Astrocyte (in vitro differentiated cells and primary cell): ENCODE results near the gene TPPP2. TPM values are rescaled to one million over a fixed set of nuclear protein-coding genes. Genes with fewer than 3 reads are reported as not detected.

Source experiments
- DNase-seq: peaks from one replicate; pipeline ENCODE4 v3.0.0-alpha.2; 2010; ENCODE audit warnings: low read depth
- FAIRE-seq: peaks from 2 replicates; lab custom pipeline; 2011; peaks lifted over from hg19 to GRCh38; lab: Jason Lieb, UNC
- H2AFZ ChIP-seq: 2 replicates; pipeline ENCODE4 v1.6.0; 2012; ENCODE audit warnings: low read depth, low read length, inconsistent platforms
- H3K27ac ChIP-seq: 2 replicates; pipeline ENCODE4 v1.5.1; 2011; ENCODE audit warnings: low read depth, low read length, inconsistent platforms
- H3K27me3 ChIP-seq: 2 replicates; pipeline ENCODE4 v1.6.0; 2011; ENCODE audit warnings: low read length, inconsistent platforms; ENCODE audit not compliant: insufficient read depth
- H3K36me3 ChIP-seq: 2 replicates; pipeline ENCODE4 v1.5.1; 2011; ENCODE audit warnings: low read length, inconsistent platforms; ENCODE audit not compliant: insufficient read depth
- H3K4me1 ChIP-seq: 2 replicates; pipeline ENCODE4 v1.5.1; 2011; ENCODE audit warnings: low read length, inconsistent platforms; ENCODE audit not compliant: insufficient read depth
- H3K4me2 ChIP-seq: 2 replicates; pipeline ENCODE4 v1.6.0; 2012; ENCODE audit warnings: low read length, inconsistent platforms
- H3K4me3 ChIP-seq: 2 replicates; pipeline ENCODE4 v1.5.1; 2011; ENCODE audit warnings: low read depth, mild to moderate bottlenecking, low read length, inconsistent platforms; ENCODE audit not compliant: insufficient read depth
- H3K79me2 ChIP-seq: 2 replicates; pipeline ENCODE4 v1.6.0; 2012; ENCODE audit warnings: mild to moderate bottlenecking, low read length, inconsistent platforms; ENCODE audit not compliant: insufficient read depth
- H3K9ac ChIP-seq: 2 replicates; pipeline ENCODE4 v1.6.0; 2012; ENCODE audit warnings: mild to moderate bottlenecking, low read length, inconsistent platforms
- H3K9me3 ChIP-seq: 2 replicates; pipeline ENCODE4 v1.5.1; 2012; ENCODE audit warnings: low read depth, mild to moderate bottlenecking, low read length, inconsistent platforms; ENCODE audit not compliant: insufficient read depth
- H4K20me1 ChIP-seq: 2 replicates; pipeline ENCODE4 v1.6.0; 2012; ENCODE audit warnings: low read length, inconsistent platforms; ENCODE audit not compliant: insufficient read depth
- H3K27ac Mint-ChIP-seq: one replicate; pipeline ENCODE4 v1.8.0; 2021; ENCODE audit warnings: mild to moderate bottlenecking, mixed read lengths; ENCODE audit not compliant: unreplicated experiment
- H3K27me3 Mint-ChIP-seq: one replicate; pipeline ENCODE4 v1.8.0; 2021; ENCODE audit warnings: low read depth, mixed read lengths; ENCODE audit not compliant: unreplicated experiment
- H3K36me3 Mint-ChIP-seq: one replicate; pipeline ENCODE4 v1.8.0; 2021; ENCODE audit warnings: low read depth, mixed read lengths; ENCODE audit not compliant: unreplicated experiment
- H3K4me1 Mint-ChIP-seq: one replicate; pipeline ENCODE4 v1.8.0; 2021; ENCODE audit warnings: low read depth, mixed read lengths; ENCODE audit not compliant: unreplicated experiment
- H3K4me3 Mint-ChIP-seq: one replicate; pipeline ENCODE4 v1.8.0; 2021; ENCODE audit warnings: mild to moderate bottlenecking, moderate library complexity, mixed read lengths; ENCODE audit not compliant: unreplicated experiment
- H3K9me3 Mint-ChIP-seq: one replicate; pipeline ENCODE4 v1.8.0; 2021; ENCODE audit warnings: mild to moderate bottlenecking, mixed read lengths; ENCODE audit not compliant: unreplicated experiment
- CTCF ChIP-seq: IDR thresholded peaks from 2 replicates; pipeline ENCODE4 v1.5.1; 2011; ENCODE audit warnings: low read depth, mild to moderate bottlenecking, inconsistent platforms, low read length, moderate library complexity; ENCODE audit not compliant: insufficient read depth
- EZH2 ChIP-seq: IDR thresholded peaks from 2 replicates; pipeline ENCODE4 v1.6.1; 2012; ENCODE audit warnings: mild to moderate bottlenecking, low read length, inconsistent platforms; ENCODE audit not compliant: insufficient read depth
- total RNA-seq: library from RNA; stranded (reverse); gene quantifications from 2 replicates; pipeline ENCODE4 v1.2.1, GENCODE V29; 2021

Gene TPPP2
- total RNA-seq, 1 donor from 2014 or later: not detected

GRCh38 chr14:21036751-21037150 is 6.7 kb downstream of the TPPP2 start:
- H3K36me3 ChIP-seq: no peaks in the 10 kb centered on the region
- H3K9ac ChIP-seq: no peak overlapping the region
- no peak overlapping the region for H2AFZ ChIP-seq
- H3K79me2 ChIP-seq: no peaks in the 10 kb centered on the region
- no peak overlapping the region for H3K27ac ChIP-seq
- FAIRE-seq: no peak
- Mint-ChIP-seq H3K27me3 (peaks cover 39% of the 10 kb centered on the region), H3K9me3 (no peaks in the 10 kb centered on the region), H3K4me1 (peaks cover 29% of the 10 kb centered on the region), H3K36me3 (no peaks in the 10 kb centered on the region), H3K27ac (no peak overlapping the region), H3K4me3 (no peak overlapping the region)
- no peak overlapping the region for H3K4me3 ChIP-seq
- no peaks in the 10 kb centered on the region for H3K9me3 ChIP-seq
- no peak for DNase-seq
- H4K20me1 ChIP-seq: no peaks in the 10 kb centered on the region
- no peak overlapping the region for H3K4me2 ChIP-seq
- peaks cover 13% of the 10 kb centered on the region for H3K27me3 ChIP-seq
- no peak for TF ChIP-seq CTCF
- no peak for TF ChIP-seq EZH2
- no peaks in the 10 kb centered on the region for H3K4me1 ChIP-seq

GRCh38 chr14:21037156-21037555 is 7.1 kb downstream of the TPPP2 start:
- Histone ChIP-seq H3K9ac (no peak overlapping the region), H3K79me2 (no peaks in the 10 kb centered on the region), H3K27me3 (peaks cover 11% of the 10 kb centered on the region), H2AFZ (no peak overlapping the region), H3K4me3 (no peak overlapping the region), H3K27ac (no peak overlapping the region), H3K4me1 (no peaks in the 10 kb centered on the region), H3K36me3 (no peaks in the 10 kb centered on the region), H4K20me1 (no peaks in the 10 kb centered on the region), H3K4me2 (no peak overlapping the region), H3K9me3 (no peaks in the 10 kb centered on the region)
- no peak for TF ChIP-seq CTCF
- TF ChIP-seq EZH2: no peak
- no peak for DNase-seq
- no peaks in the 10 kb centered on the region for H3K36me3 Mint-ChIP-seq
- H3K4me3 Mint-ChIP-seq: no peak overlapping the region
- H3K27me3 Mint-ChIP-seq: peaks cover 37% of the 10 kb centered on the region
- peaks cover 32% of the 10 kb centered on the region for H3K4me1 Mint-ChIP-seq
- H3K9me3 Mint-ChIP-seq: no peaks in the 10 kb centered on the region
- FAIRE-seq: no peak
- H3K27ac Mint-ChIP-seq: no peak overlapping the region
